H1 (cell line): ENCODE results near the gene UBE3A. TPM values are rescaled to one million over a fixed set of nuclear protein-coding genes. Genes with fewer than 3 reads are reported as not detected.

Experiments used
- CTCF ChIA-PET: fragments of 300-600 bp; sonication (Branson Sonifier 250); formaldehyde crosslinking; loops from one replicate; lab custom pipeline; 2021; ENCODE audit not compliant: partially characterized antibody; lab: Charles Lee
- POLR2A ChIA-PET: fragments of 300-600 bp; sonication (Branson Sonifier 250); formaldehyde crosslinking; loops from one replicate; lab custom pipeline; 2021; ENCODE audit warnings: inconsistent platforms; ENCODE audit not compliant: partially characterized antibody; lab: Charles Lee
- DNase-seq, 2 experiments: peaks; one replicate each; pipeline versions ENCODE4 v3.0.0 to v3.0.0-alpha.2; 2010 to 2022; ENCODE audit warnings: low spot score in 2 of 2, low read depth in 1 of 2, mixed read lengths in 1 of 2
- FAIRE-seq: peaks from 2 replicates; lab custom pipeline; 2011; peaks lifted over from hg19 to GRCh38; lab: Jason Lieb, UNC
- H2AFZ ChIP-seq: 2 replicates; pipeline ENCODE4 v1.8.1; 2012; ENCODE audit warnings: low read length, inconsistent platforms
- H2AK5ac ChIP-seq: 2 replicates; pipeline ENCODE4 v1.6.1; 2013; ENCODE audit warnings: low read depth, low read length
- H2BK120ac ChIP-seq: replicated peaks from 2 replicates; pipeline ENCODE3; 2013; ENCODE audit warnings: low read depth, low read length, inconsistent platforms
- H2BK12ac ChIP-seq: 2 replicates; pipeline ENCODE4 v1.6.1; 2013; ENCODE audit warnings: low read depth, low read length
- H2BK15ac ChIP-seq: 2 replicates; pipeline ENCODE4 v1.6.1; 2013; ENCODE audit warnings: low read length
- H2BK20ac ChIP-seq: 2 replicates; pipeline ENCODE4 v1.6.1; 2013; ENCODE audit warnings: low read length
- H2BK5ac ChIP-seq: 2 replicates; pipeline ENCODE4 v1.6.1; 2013; ENCODE audit warnings: low read depth, low read length
- H3K14ac ChIP-seq: 2 replicates; pipeline ENCODE4 v1.6.1; 2013; ENCODE audit warnings: inconsistent platforms; ENCODE audit not compliant: insufficient read length
- H3K18ac ChIP-seq: 2 replicates; pipeline ENCODE4 v1.6.1; 2013; ENCODE audit warnings: low read length; ENCODE audit errors: extremely low read depth
- H3K23ac ChIP-seq: 2 replicates; pipeline ENCODE4 v1.6.1; 2013; ENCODE audit warnings: inconsistent platforms; ENCODE audit not compliant: insufficient read length
- H3K23me2 ChIP-seq: 2 replicates; pipeline ENCODE4 v1.6.1; 2013; ENCODE audit warnings: low read depth, low read length
- H3K27ac ChIP-seq: 2 replicates; pipeline ENCODE4 v1.6.1; 2011; ENCODE audit warnings: low read depth, low read length, inconsistent platforms
- H3K27me3 ChIP-seq, 4 experiments: replicated peaks in 1 of 4; 1 replicate in 1 of 4; 2 replicates in 3 of 4; pipeline versions ENCODE4 v1.6.1 to v1.8.1; 2011 to 2013; ENCODE audit warnings: low read length in 3 of 4, mild to moderate bottlenecking in 3 of 4, inconsistent platforms in 2 of 4, mixed read lengths in 2 of 4, moderate library complexity in 1 of 4; ENCODE audit not compliant: control insufficient read depth in 3 of 4, insufficient read depth in 3 of 4; ENCODE audit errors: extremely low read depth in 1 of 4
- H3K36me3 ChIP-seq, 4 experiments: 2 replicates each; pipeline versions ENCODE4 v1.6.1 to v1.8.1; 2011 to 2013; ENCODE audit warnings: mild to moderate bottlenecking in 4 of 4, low read length in 3 of 4, moderate library complexity in 2 of 4, control low read depth in 1 of 4, inconsistent platforms in 1 of 4; ENCODE audit not compliant: insufficient read depth in 4 of 4, control insufficient read depth in 2 of 4
- H3K4ac ChIP-seq: replicated peaks from 2 replicates; pipeline ENCODE3; 2013; ENCODE audit warnings: low read length, low read depth, mixed read lengths, inconsistent platforms; ENCODE audit not compliant: insufficient read length
- H3K4me1 ChIP-seq, 4 experiments: replicated peaks in 1 of 4; 1 replicate in 1 of 4; 2 replicates in 3 of 4; pipeline versions ENCODE4 v1.6.1 to v1.8.1; 2011 to 2013; ENCODE audit warnings: low read length in 3 of 4, inconsistent platforms in 2 of 4, mixed read lengths in 1 of 4; ENCODE audit not compliant: insufficient read depth in 4 of 4, control insufficient read depth in 3 of 4
- H3K4me2 ChIP-seq, 2 experiments: 2 replicates each; pipeline versions ENCODE4 v1.6.1 to v1.8.1; 2011 to 2013; ENCODE audit warnings: low read depth in 2 of 2, low read length in 2 of 2, control low read depth in 1 of 2, inconsistent platforms in 1 of 2, mild to moderate bottlenecking in 1 of 2; ENCODE audit not compliant: insufficient read depth in 1 of 2
- H3K4me3 ChIP-seq, 4 experiments: fragments of 200-600, 300-600 bp in 1 of 4; sonication (generic), shearing (Covaris generic), sonication (Bioruptor Twin) in 1 of 4; 2 replicates each; pipeline versions ENCODE4 v1.5.1 to v1.8.1; 2011 to 2016; ENCODE audit warnings: low read length in 4 of 4, low read depth in 3 of 4, control low read depth in 2 of 4, inconsistent platforms in 2 of 4, mild to moderate bottlenecking in 2 of 4, mixed read lengths in 1 of 4, moderate library complexity in 1 of 4; ENCODE audit not compliant: insufficient read depth in 2 of 4; ENCODE audit errors: extremely low read depth in 1 of 4
- H3K56ac ChIP-seq: replicated peaks from 2 replicates; pipeline ENCODE3; 2013; ENCODE audit warnings: low read depth, mild to moderate bottlenecking, mixed read lengths, low read length, inconsistent platforms; ENCODE audit not compliant: insufficient read length
- H3K79me1 ChIP-seq: 2 replicates; pipeline ENCODE4 v1.6.1; 2013; ENCODE audit warnings: low read depth, low read length, control low read depth
- H3K79me2 ChIP-seq, 2 experiments: 2 replicates each; pipeline versions ENCODE4 v1.6.1 to v1.8.1; 2012 to 2013; ENCODE audit warnings: low read length in 2 of 2, mild to moderate bottlenecking in 2 of 2, inconsistent platforms in 1 of 2; ENCODE audit not compliant: insufficient read depth in 2 of 2, control insufficient read depth in 1 of 2
- H3K9ac ChIP-seq, 4 experiments: replicated peaks in 1 of 4; 1 replicate in 1 of 4; 2 replicates in 3 of 4; pipeline versions ENCODE4 v1.6.1 to v1.8.1; 2011 to 2013; ENCODE audit warnings: low read depth in 3 of 4, low read length in 3 of 4, control low read depth in 2 of 4, mild to moderate bottlenecking in 2 of 4, moderate library complexity in 2 of 4, inconsistent platforms in 1 of 4; ENCODE audit errors: extremely low read depth in 1 of 4
- H3K9me3 ChIP-seq, 2 experiments: 2 replicates each; pipeline versions ENCODE4 v1.6.1 to v1.8.1; 2012 to 2013; ENCODE audit warnings: mild to moderate bottlenecking in 2 of 2, moderate library complexity in 2 of 2, control low read depth in 1 of 2, inconsistent platforms in 1 of 2, low read depth in 1 of 2, low read length in 1 of 2, mixed read lengths in 1 of 2; ENCODE audit not compliant: insufficient read depth in 2 of 2
- H4K20me1 ChIP-seq, 2 experiments: replicated peaks in 1 of 2; 2 replicates each; pipeline versions ENCODE3 to v1.8.1; 2011 to 2013; ENCODE audit warnings: inconsistent platforms in 2 of 2, low read length in 2 of 2, mild to moderate bottlenecking in 1 of 2; ENCODE audit not compliant: insufficient read depth in 2 of 2, control insufficient read depth in 1 of 2
- H4K5ac ChIP-seq: 2 replicates; pipeline ENCODE4 v1.6.1; 2013; ENCODE audit warnings: low read length, low read depth, mixed read lengths, inconsistent platforms; ENCODE audit not compliant: insufficient read length
- H4K8ac ChIP-seq: 2 replicates; pipeline ENCODE4 v1.8.0; 2013; ENCODE audit warnings: mild to moderate bottlenecking, moderate library complexity, low read length, inconsistent platforms; ENCODE audit not compliant: insufficient read depth; ENCODE audit errors: extremely low read depth
- H4K91ac ChIP-seq: replicated peaks from 2 replicates; pipeline ENCODE3; 2013; ENCODE audit warnings: low read length, mixed read lengths, inconsistent platforms; ENCODE audit not compliant: insufficient read length
- EZH2 ChIP-seq: fragments of 200-600 bp; sonication (generic); IDR thresholded peaks from 2 replicates; pipeline ENCODE4 v1.7.1; 2012; ENCODE audit warnings: low read depth, mild to moderate bottlenecking, moderate library complexity, low read length, inconsistent platforms; ENCODE audit not compliant: severe bottlenecking
- HDAC2 ChIP-seq, 2 experiments: fragments of 300-600 bp in 1 of 2; sonication (generic) in 1 of 2; IDR thresholded peaks; 2 replicates each; pipeline ENCODE4 v1.6.1; 2011 to 2012; ENCODE audit warnings: low read depth in 2 of 2, low read length in 2 of 2, mild to moderate bottlenecking in 2 of 2, moderate library complexity in 2 of 2, borderline replicate concordance in 1 of 2, inconsistent platforms in 1 of 2
- KDM5A ChIP-seq: fragments of 200-600 bp; IDR thresholded peaks from 2 replicates; pipeline ENCODE4 v1.7.1; 2012; ENCODE audit warnings: mild to moderate bottlenecking, low read length, inconsistent platforms, mixed read lengths
- RXRA ChIP-seq: IDR thresholded peaks from 2 replicates; pipeline ENCODE4 v1.6.1; 2011; ENCODE audit warnings: low read depth, mild to moderate bottlenecking, low read length, moderate library complexity; ENCODE audit not compliant: insufficient read depth
- SAP30 ChIP-seq: fragments of 300-600 bp; sonication (generic); IDR thresholded peaks from 2 replicates; pipeline ENCODE4 v1.7.1; 2012; ENCODE audit warnings: low read length, moderate library complexity, mild to moderate bottlenecking, inconsistent platforms; ENCODE audit not compliant: insufficient read depth, insufficient replicate concordance
- SIRT6 ChIP-seq: IDR thresholded peaks from one replicate; pipeline ENCODE4 v1.7.1; 2012; ENCODE audit warnings: low read length, inconsistent platforms
- SRF ChIP-seq: IDR thresholded peaks from 2 replicates; pipeline ENCODE4 v1.6.1; 2011; ENCODE audit warnings: mild to moderate bottlenecking, low read depth, low read length, moderate library complexity
- TCF12 ChIP-seq: IDR thresholded peaks from 2 replicates; pipeline ENCODE4 v1.6.1; 2011; ENCODE audit warnings: low read depth, mild to moderate bottlenecking, low read length
- TEAD4 ChIP-seq: IDR thresholded peaks from 2 replicates; pipeline ENCODE4 v1.6.1; 2012; ENCODE audit warnings: low read depth, low read length, inconsistent platforms, mixed read lengths
- WGBS, 2 experiments: shearing (Covaris generic) in 1 of 2; methylation state at CpG; one replicate each; pipeline versions ENCODE4 v1.1.6 to v1.1.7; 2013 to 2015; ENCODE audit warnings: low lambda C conversion rate in 2 of 2, mixed read lengths in 2 of 2, inconsistent platforms in 1 of 2, low coverage in 1 of 2, missing lambda C conversion rate in 1 of 2; ENCODE audit not compliant: insufficient replicate concordance in 2 of 2, insufficient coverage in 1 of 2, insufficient read length in 1 of 2; ENCODE audit errors: extremely low coverage in 1 of 2, missing lambda C conversion rate in 1 of 2; 5-methylcytosine and 5-hydroxymethylcytosine counted together
- polyA plus RNA-seq, 7 experiments: library from polyadenylated mRNA; depleted of rRNA in 3 of 7; stranded (reverse) in 5 of 7; unstranded in 2 of 7; fragments of >200 nt in 5 of 7; fragments of 200-250 nt in 2 of 7; gene quantifications; 1 replicate in 5 of 7; 2 replicates in 1 of 7; 4 replicates in 1 of 7; pipeline versions ENCODE4 v1.2.1 to v1.2.3, GENCODE V29; 2011 to 2013; ENCODE audit warnings: missing spikeins in 2 of 7, mixed read lengths in 2 of 7
- total RNA-seq: library from RNA; stranded (reverse); fragmentation: NEBNext Ultra II Directional; extraction: Animal tissue kit (Norgen Biotek cat#: 25700); gene quantifications from 2 replicates; pipeline ENCODE4 v1.2.1, GENCODE V29; 2021
- TF ChIP-seq, protein P1 (sequence below): IDR thresholded peaks from 2 replicates; pipeline ENCODE4 v1.6.1; 2012; ENCODE audit warnings: inconsistent platforms
- TF ChIP-seq, protein P2 (sequence below): IDR thresholded peaks from 2 replicates; pipeline ENCODE4 v1.6.1; 2011; ENCODE audit warnings: low read depth, mild to moderate bottlenecking, low read length; ENCODE audit not compliant: insufficient read depth
- TF ChIP-seq, protein P3 (sequence below): IDR thresholded peaks from 2 replicates; pipeline ENCODE4 v1.6.1; 2012; ENCODE audit warnings: low read length, inconsistent platforms

The UBE3A gene
- total and polyA plus RNA-seq, 2 of the 8 experiments (the other 6 are each of a cell fraction or from before 2014, with no cell fraction given), result 13.8 to 110 TPM

DNA sequence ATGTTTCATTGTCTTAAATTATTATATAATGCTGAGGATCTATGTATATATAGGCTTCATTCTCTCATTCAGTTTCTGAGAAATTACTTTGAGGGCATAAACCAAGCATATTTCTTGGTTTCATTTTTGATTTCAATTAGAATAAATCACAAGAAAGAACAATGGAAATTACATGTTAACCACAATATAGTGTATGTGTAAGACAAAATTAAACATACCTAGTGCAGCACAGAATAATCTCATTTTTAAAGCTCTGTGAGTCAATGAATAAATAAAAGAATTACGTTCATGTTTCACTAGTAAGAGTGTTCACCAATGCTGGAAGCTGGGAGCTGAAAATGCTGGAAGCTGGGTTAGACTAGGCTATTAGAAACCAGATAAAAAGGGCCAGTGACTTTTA is 72.8 kb downstream of the UBE3A start:
- CTCF ChIA-PET, result no interaction called here
- no peak overlapping the region for H2BK12ac ChIP-seq
- H4K5ac ChIP-seq, result no peak overlapping the region
- H3K23me2 ChIP-seq, result no peaks in the 10 kb centered on the region
- no peaks in the 10 kb centered on the region for H3K27me3 ChIP-seq
- no peaks in the 10 kb centered on the region for H3K4me1 ChIP-seq
- no peak overlapping the region for H2AK5ac ChIP-seq
- H3K27ac ChIP-seq, result no peak overlapping the region
- no peak overlapping the region for H3K4me2 ChIP-seq
- WGBS, 2 experiments, result 96% methylated on average over 1 of the region's 1 CpG; no CpG with 5 or more reads in 1 of the 2 experiments
- no peak overlapping the region for H3K14ac ChIP-seq
- H3K23ac ChIP-seq, result no peak overlapping the region
- H3K79me1 ChIP-seq, result no peaks in the 10 kb centered on the region
- H2AFZ ChIP-seq, result no peak overlapping the region
- peaks cover 0 to 15% (median 5%) of the 10 kb centered on the region in 4 experiments; a peak in 6 of 8 replicates for H3K36me3 ChIP-seq
- H3K18ac ChIP-seq, result no peak overlapping the region
- FAIRE-seq (no peak), DNase-seq (no peak)
- no peak overlapping the region for H4K91ac ChIP-seq
- no peak overlapping the region for H2BK20ac ChIP-seq
- H4K20me1 ChIP-seq, result no peaks in the 10 kb centered on the region
- no peak overlapping the region for H3K4me3 ChIP-seq
- no peak overlapping the region for H2BK15ac ChIP-seq
- no peak overlapping the region for H3K4ac ChIP-seq
- H3K9me3 ChIP-seq, result no peaks in the 10 kb centered on the region
- no peak overlapping the region for H3K9ac ChIP-seq
- POLR2A ChIA-PET, result no interaction called here
- peaks cover 0 to 45% of the 10 kb centered on the region in 2 experiments; a peak in 2 of 4 replicates for H3K79me2 ChIP-seq
- no peak overlapping the region for H2BK120ac ChIP-seq
- no peak overlapping the region for H4K8ac ChIP-seq
- no peak overlapping the region for H2BK5ac ChIP-seq
- no peak overlapping the region for H3K56ac ChIP-seq
- TF ChIP-seq SIRT6 (no peak), RXRA (no peak), HDAC2 (IDR thresholded peaks at IDR 0.05; ENCODE audit: borderline replicate concordance in 1 of 2, low read depth in 2 of 2, low read length in 2 of 2) (no peak), KDM5A (no peak), TCF12 (no peak), SRF (no peak), EZH2 (no peak), SAP30 (no peak), TEAD4 (no peak)
- TF ChIP-seq, protein P1, sequence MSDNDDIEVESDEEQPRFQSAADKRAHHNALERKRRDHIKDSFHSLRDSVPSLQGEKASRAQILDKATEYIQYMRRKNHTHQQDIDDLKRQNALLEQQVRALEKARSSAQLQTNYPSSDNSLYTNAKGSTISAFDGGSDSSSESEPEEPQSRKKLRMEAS, result no peak
- TF ChIP-seq, protein P2, sequence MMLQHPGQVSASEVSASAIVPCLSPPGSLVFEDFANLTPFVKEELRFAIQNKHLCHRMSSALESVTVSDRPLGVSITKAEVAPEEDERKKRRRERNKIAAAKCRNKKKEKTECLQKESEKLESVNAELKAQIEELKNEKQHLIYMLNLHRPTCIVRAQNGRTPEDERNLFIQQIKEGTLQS, result no peak
- TF ChIP-seq, protein P3, sequence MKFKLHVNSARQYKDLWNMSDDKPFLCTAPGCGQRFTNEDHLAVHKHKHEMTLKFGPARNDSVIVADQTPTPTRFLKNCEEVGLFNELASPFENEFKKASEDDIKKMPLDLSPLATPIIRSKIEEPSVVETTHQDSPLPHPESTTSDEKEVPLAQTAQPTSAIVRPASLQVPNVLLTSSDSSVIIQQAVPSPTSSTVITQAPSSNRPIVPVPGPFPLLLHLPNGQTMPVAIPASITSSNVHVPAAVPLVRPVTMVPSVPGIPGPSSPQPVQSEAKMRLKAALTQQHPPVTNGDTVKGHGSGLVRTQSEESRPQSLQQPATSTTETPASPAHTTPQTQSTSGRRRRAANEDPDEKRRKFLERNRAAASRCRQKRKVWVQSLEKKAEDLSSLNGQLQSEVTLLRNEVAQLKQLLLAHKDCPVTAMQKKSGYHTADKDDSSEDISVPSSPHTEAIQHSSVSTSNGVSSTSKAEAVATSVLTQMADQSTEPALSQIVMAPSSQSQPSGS, result no peak
